ENCODE data around the gene MYO1D.

DNA sequence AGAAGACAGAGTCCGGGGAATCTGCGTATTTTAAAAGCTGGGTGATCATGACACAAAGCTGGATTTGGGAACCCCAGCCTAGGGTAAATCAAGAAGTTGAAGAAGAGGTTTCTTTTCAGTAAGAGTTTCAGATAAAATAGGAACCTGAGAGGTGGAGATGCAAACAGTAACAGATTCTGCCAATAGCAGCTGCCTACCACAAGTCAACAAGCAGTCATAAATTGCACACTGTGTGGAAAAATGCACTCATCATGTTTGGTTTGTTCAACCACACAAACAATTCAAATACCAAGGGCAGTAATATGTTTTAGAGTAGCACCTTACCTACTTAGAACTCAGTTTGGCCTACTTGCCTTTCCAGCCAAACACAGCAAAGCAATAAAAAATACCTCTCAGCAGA, 14.0 kb downstream of the MYO1D start:
- TF ChIP-seq, protein P1, sequence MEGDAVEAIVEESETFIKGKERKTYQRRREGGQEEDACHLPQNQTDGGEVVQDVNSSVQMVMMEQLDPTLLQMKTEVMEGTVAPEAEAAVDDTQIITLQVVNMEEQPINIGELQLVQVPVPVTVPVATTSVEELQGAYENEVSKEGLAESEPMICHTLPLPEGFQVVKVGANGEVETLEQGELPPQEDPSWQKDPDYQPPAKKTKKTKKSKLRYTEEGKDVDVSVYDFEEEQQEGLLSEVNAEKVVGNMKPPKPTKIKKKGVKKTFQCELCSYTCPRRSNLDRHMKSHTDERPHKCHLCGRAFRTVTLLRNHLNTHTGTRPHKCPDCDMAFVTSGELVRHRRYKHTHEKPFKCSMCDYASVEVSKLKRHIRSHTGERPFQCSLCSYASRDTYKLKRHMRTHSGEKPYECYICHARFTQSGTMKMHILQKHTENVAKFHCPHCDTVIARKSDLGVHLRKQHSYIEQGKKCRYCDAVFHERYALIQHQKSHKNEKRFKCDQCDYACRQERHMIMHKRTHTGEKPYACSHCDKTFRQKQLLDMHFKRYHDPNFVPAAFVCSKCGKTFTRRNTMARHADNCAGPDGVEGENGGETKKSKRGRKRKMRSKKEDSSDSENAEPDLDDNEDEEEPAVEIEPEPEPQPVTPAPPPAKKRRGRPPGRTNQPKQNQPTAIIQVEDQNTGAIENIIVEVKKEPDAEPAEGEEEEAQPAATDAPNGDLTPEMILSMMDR (IDR thresholded peaks at IDR 0.05): no peak
- TF ChIP-seq POLR2A (IDR thresholded peaks at IDR 0.05): no peak
- no peak for TF ChIP-seq EP300 (IDR thresholded peaks at IDR 0.05)

Data from suprapubic skin (tissue), 3 donors.